Heart right ventricle (tissue), 16 donors: ENCODE data around the gene ABCA13. TPM values are rescaled to one million over a fixed set of nuclear protein-coding genes. Genes with fewer than 3 reads are reported as not detected.

Experiments used
- ATAC-seq, 8 donors: fragments of 200-7000 bp; cut with Tn5 transposase; one replicate each; pipeline ENCODE4 v1.9.1; 2020; ENCODE audit warnings: mild to moderate bottlenecking in 8 of 8, moderate library complexity in 8 of 8, moderate number of reproducible peaks in 1 of 8
- DNase-seq, 2 donors: peaks; one replicate each; pipeline ENCODE4 v3.0.0-alpha.2; 2020
- H3K27ac ChIP-seq, 10 donors: fragments of 200-600 bp; sonication (generic) in 2 of 10; one replicate each; pipeline versions ENCODE4 v1.5.0 to v1.8.0; 2020 to 2022; ENCODE audit warnings: mild to moderate bottlenecking in 3 of 10
- H3K27me3 ChIP-seq, 7 donors: fragments of 200-600 bp; one replicate each; pipeline ENCODE4 v1.8.0; 2021 to 2022; ENCODE audit warnings: mild to moderate bottlenecking in 2 of 7
- H3K36me3 ChIP-seq, 9 donors: fragments of 200-600 bp; sonication (generic) in 1 of 9; one replicate each; pipeline versions ENCODE4 v1.5.0 to v1.8.0; 2020 to 2022; ENCODE audit warnings: mild to moderate bottlenecking in 2 of 9
- H3K4me1 ChIP-seq, 9 donors: fragments of 200-600 bp; sonication (generic) in 1 of 9; one replicate each; pipeline versions ENCODE4 v1.5.0 to v1.8.0; 2020 to 2022; ENCODE audit warnings: mild to moderate bottlenecking in 4 of 9
- H3K4me3 ChIP-seq, 10 donors: fragments of 200-600 bp; sonication (generic) in 2 of 10; one replicate each; pipeline versions ENCODE4 v1.5.0 to v1.8.0; 2020 to 2022; ENCODE audit warnings: mild to moderate bottlenecking in 7 of 10, moderate library complexity in 2 of 10
- H3K9me3 ChIP-seq, 11 donors: fragments of 200-600 bp in 10 of 11; sonication (generic) in 2 of 11; one replicate each; pipeline versions ENCODE4 v1.5.0 to v1.8.0; 2013 to 2022; ENCODE audit warnings: mild to moderate bottlenecking in 2 of 11, control low read depth in 1 of 11, moderate library complexity in 1 of 11
- WGBS, 2 donors: extraction: QIAGEN DNeasy Blood & Tissue Kit; methylation state at CpG; one replicate each; pipeline ENCODE4 v1.1.7; 2013; ENCODE audit warnings: inconsistent platforms in 1 of 2; 5-methylcytosine and 5-hydroxymethylcytosine counted together
- intact Hi-C, 10 donors: fragments of 100-400 bp; cut with DNase I; formaldehyde crosslinking; loops; one replicate each; pipeline versions ENCODE4 v1.11.1 to v1.14.2; 2022
- polyA plus RNA-seq, 2 donors: library from polyadenylated mRNA; stranded (reverse); fragments of 200-250 nt; gene quantifications; one replicate each; pipeline ENCODE4 v1.2.3, GENCODE V29; 2013
- total RNA-seq, 10 donors: library from RNA; stranded (reverse); fragmentation: NEBNext Ultra II Directional in 3 of 10; extraction: Animal tissue kit (Norgen Biotek cat#: 25700) in 3 of 10; gene quantifications; one replicate each; pipeline versions ENCODE4 v1.2.1 to v1.2.4, GENCODE V29; 2021 to 2023
- TF ChIP-seq, protein P1 (sequence below), 9 donors: fragments of 200-600 bp; sonication (generic) in 2 of 9; IDR thresholded peaks; one replicate each; pipeline versions ENCODE4 v1.5.0 to v1.8.0; 2021 to 2022; ENCODE audit warnings: antibody characterized with exemption in 9 of 9, mild to moderate bottlenecking in 5 of 9, moderate library complexity in 1 of 9
- donor health status: Arrhythmogenic right ventricular cardiomyopathy.
- donor health status: ischemic (EF 13 %, LVEDD 7.1; RV severe dilation, severe dysfunction).
- donor health status: healthy with polysubstance abuse.
- donor health status: DM: no; HTN: yes; CAD: no.
- donor health status: DM: no; HTN: no; CAD: no.
- donor health status: ischemic (EF 25% LVEDD 6.9; RV normal size, moderate dysfunction).
- donor health status: ischemic (EF 25% LVEDD 5.7; RV mildly dilated, moderate dysfunction).
- donor health status: healthy.
- donor health status: DM: yes; HTN: yes; CAD: no.
- donor health status: Ischemic cardiomyopathy.
- donor health status: ischemic (EF 35%, LVEDD 5.7; RV mildly dilated, moderate dysfunction).
- donor health status: nonischemic (EF 11% LVEDD 7.7; RV severe dilation, severe dysfunction).
- donor health status: DM: yes; HTN: yes; CAD: no.
- donor health status: PGD.
- donor health status: ischemic (EF 29% LVEDD 5.4; RV normal size, mild dysfunction).
- donor health status: nonischemic (EF 23%, LVEDD 6.1; RV moderate dilation, normal function).

Gene ABCA13
- total and polyA plus RNA-seq, 12 donors, result 0.01 to 0.37 (median 0.06) TPM; not detected in 1

DNA sequence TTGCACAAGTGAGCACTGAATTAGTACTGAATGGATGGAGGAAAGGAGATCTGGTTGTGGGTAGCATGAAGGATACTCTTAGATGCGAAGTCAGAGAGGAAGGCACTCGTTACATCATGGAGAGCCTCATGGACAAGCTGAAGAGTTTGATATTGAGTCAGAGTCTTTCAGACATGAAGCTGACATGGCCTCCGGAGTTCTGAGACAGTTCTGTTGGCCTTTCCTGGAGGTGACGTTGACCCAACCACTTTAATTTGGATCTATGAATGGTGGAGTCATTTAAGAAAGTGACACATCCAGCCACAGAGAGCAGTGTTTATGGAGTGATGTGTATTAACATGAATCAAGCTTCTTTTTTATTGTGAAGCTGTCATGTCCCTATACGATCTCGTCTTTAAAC lies 466.8 kb downstream of the ABCA13 start:
- intact Hi-C loops, result no loop called here
- H3K4me1 ChIP-seq, result peaks cover 0 to 48% (median 7%) of the 10 kb centered on the region in 9 donors
- WGBS, 2 donors, result 84 to 88% methylated on average over 6 of the region's 6 CpGs
- no peak overlapping the region for H3K4me3 ChIP-seq
- DNase-seq (no peak), ATAC-seq (no peak)
- no peaks in the 10 kb centered on the region for H3K9me3 ChIP-seq
- no peaks in the 10 kb centered on the region for H3K36me3 ChIP-seq
- TF ChIP-seq, protein P1, sequence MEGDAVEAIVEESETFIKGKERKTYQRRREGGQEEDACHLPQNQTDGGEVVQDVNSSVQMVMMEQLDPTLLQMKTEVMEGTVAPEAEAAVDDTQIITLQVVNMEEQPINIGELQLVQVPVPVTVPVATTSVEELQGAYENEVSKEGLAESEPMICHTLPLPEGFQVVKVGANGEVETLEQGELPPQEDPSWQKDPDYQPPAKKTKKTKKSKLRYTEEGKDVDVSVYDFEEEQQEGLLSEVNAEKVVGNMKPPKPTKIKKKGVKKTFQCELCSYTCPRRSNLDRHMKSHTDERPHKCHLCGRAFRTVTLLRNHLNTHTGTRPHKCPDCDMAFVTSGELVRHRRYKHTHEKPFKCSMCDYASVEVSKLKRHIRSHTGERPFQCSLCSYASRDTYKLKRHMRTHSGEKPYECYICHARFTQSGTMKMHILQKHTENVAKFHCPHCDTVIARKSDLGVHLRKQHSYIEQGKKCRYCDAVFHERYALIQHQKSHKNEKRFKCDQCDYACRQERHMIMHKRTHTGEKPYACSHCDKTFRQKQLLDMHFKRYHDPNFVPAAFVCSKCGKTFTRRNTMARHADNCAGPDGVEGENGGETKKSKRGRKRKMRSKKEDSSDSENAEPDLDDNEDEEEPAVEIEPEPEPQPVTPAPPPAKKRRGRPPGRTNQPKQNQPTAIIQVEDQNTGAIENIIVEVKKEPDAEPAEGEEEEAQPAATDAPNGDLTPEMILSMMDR (IDR thresholded peaks at IDR 0.05), result no peak
- no peak overlapping the region for H3K27ac ChIP-seq
- H3K27me3 ChIP-seq, result no peaks in the 10 kb centered on the region

DNA sequence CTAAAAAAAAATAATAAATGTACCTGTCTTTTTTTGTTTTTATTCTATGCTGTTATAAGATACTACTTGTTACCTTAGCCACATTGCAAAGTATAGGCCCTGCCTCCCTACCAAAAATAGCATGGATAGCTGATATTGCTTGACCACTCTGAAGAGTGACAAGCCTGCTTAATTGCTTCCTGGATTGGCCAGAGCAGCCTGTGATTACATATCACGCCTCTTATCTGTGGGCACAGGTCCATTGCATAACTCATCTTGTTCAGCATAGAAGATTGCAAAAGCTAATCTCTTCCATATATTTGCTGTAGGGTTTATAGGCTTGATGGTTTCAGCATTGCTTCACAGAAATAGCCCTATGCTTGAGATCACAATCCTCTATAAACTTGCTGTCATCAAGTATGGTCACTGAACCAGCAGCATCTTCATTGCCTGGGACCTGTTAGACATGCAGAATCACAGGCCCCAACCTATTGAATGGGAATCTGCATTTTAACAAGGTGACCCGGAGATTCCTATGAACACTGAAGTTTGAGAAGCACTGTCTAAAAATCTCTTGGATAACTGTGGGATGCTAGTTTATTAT lies 472.3 kb downstream of the ABCA13 start:
- no peaks in the 10 kb centered on the region for H3K27me3 ChIP-seq
- H3K4me1 ChIP-seq, result peaks cover 0 to 26% (median 6%) of the 10 kb centered on the region in 9 donors
- peak in 4 of 8 donors; percentile 57 to 90 (median 72) for ATAC-seq
- H3K9me3 ChIP-seq, result no peaks in the 10 kb centered on the region
- H3K36me3 ChIP-seq, result no peaks in the 10 kb centered on the region
- intact Hi-C loops, result no loop called here
- H3K4me3 ChIP-seq, result no peak overlapping the region
- H3K27ac ChIP-seq, result peak overlapping the region in 2 of 10 donors; percentile 9 to 16
- TF ChIP-seq, protein P1 (IDR thresholded peaks at IDR 0.05), result no peak
- DNase-seq, result no peak
- WGBS, 2 donors, result 31 to 41% methylated on average over 2 of the region's 2 CpGs

DNA sequence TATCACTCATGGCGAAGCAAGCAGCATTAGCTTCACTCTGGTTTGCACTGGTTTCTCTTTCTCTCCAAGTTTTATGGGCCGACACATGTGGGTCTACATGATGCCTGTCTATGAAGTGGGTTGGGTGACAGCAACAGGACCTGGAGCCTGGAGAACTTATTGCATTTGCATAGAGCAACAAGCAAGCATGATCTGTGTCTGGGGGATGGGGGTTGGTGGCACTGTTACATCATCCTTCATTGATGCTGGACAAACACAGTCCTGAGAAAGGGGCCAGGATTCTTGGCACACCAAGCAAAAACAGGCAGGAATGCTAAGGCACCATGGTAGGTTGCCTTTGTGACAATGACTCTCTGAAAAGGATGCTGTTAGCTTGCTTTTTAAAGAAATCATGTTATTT lies 486.9 kb downstream of the ABCA13 start:
- TF ChIP-seq, protein P1 (IDR thresholded peaks at IDR 0.05), result no peak
- Histone ChIP-seq H3K4me1 (no peaks in the 10 kb centered on the region), H3K27ac (no peak overlapping the region), H3K36me3 (no peaks in the 10 kb centered on the region), H3K9me3 (no peaks in the 10 kb centered on the region), H3K27me3 (no peaks in the 10 kb centered on the region), H3K4me3 (no peak overlapping the region)
- no peak for ATAC-seq
- no peak for DNase-seq
- intact Hi-C loops, result no loop called here
- whole genome bisulfite sequencing, 2 donors, result 85 to 88% methylated on average over 2 of the region's 2 CpGs

DNA sequence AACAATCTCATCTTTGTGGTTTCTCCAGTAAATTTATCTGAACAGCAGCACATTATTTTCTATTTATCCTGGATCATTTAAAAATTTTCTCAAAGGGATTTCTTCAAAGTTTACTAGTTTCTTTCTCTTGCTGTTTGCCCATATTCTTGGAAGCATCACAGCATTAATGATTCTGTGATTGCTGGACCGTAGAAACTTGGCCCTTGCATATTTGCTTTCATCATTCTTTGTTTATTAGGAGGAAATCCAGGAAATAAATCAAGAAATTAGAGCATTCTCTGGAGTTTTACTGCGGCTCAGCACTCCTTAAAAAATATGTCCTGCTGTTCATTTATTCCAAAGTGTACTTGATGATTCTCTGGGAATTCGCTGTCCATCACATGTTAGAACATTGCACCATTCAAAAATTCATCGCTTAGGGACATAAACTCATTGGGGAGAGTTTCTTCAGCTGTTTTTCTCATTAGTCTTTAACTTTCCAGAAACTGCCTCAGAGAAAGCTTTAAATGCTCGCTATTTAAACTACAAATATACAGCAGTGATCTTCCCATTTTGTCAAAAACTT lies 489.1 kb downstream of the ABCA13 start:
- ATAC-seq (no peak), DNase-seq (no peak)
- Histone ChIP-seq H3K9me3 (peaks cover 0 to 6% (median 0%) of the 10 kb centered on the region in 11 donors), H3K27me3 (no peaks in the 10 kb centered on the region), H3K4me3 (no peak overlapping the region), H3K36me3 (no peaks in the 10 kb centered on the region), H3K4me1 (no peaks in the 10 kb centered on the region), H3K27ac (no peak overlapping the region)
- WGBS, 2 donors, result 58 to 69% methylated on average over 5 of the region's 5 CpGs
- intact Hi-C loops, result no loop called here
- TF ChIP-seq, protein P1 (IDR thresholded peaks at IDR 0.05), result no peak
